Endodermal cell (in vitro differentiated cells): ENCODE results near the gene TUBG2. TPM values are rescaled to one million over a fixed set of nuclear protein-coding genes. Genes with fewer than 3 reads are reported as not detected.
A peak's percentile ranks its signal among the peaks of the same experiment; 100 is the strongest.

Experiments used
- DNase-seq: peaks from one replicate; pipeline ENCODE4 v3.0.0-alpha.2; 2017
- H3K27ac ChIP-seq: 2 replicates; pipeline ENCODE4 v1.5.1; 2013; ENCODE audit warnings: mild to moderate bottlenecking, low read depth, low read length, moderate library complexity
- H3K27me3 ChIP-seq: 2 replicates; pipeline ENCODE4 v1.6.1; 2013; ENCODE audit warnings: mild to moderate bottlenecking, low read length, moderate library complexity; ENCODE audit not compliant: insufficient read depth, control insufficient read depth, poor library complexity, severe bottlenecking
- H3K36me3 ChIP-seq: 2 replicates; pipeline ENCODE4 v1.7.0; 2013; ENCODE audit warnings: mild to moderate bottlenecking, low read length, moderate library complexity; ENCODE audit not compliant: control insufficient read depth, insufficient read depth
- H3K4me1 ChIP-seq: one replicate; pipeline ENCODE4 v1.7.0; 2013; ENCODE audit warnings: low read length; ENCODE audit not compliant: control insufficient read depth, insufficient read depth
- H3K4me3 ChIP-seq: 2 replicates; pipeline ENCODE4 v1.5.1; 2013; ENCODE audit warnings: mild to moderate bottlenecking, low read length, moderate library complexity
- H3K9ac ChIP-seq: 2 replicates; pipeline ENCODE4 v1.6.1; 2013; ENCODE audit warnings: mild to moderate bottlenecking, low read length, moderate library complexity; ENCODE audit not compliant: poor library complexity, severe bottlenecking; ENCODE audit errors: extremely low read depth
- H3K9me3 ChIP-seq: 2 replicates; pipeline ENCODE4 v1.6.1; 2013; ENCODE audit warnings: mild to moderate bottlenecking, low read length, moderate library complexity; ENCODE audit not compliant: control insufficient read depth
- H3K27ac Mint-ChIP-seq: 2 replicates; pipeline ENCODE4 v1.8.0; 2020; ENCODE audit warnings: mixed read lengths
- H3K27me3 Mint-ChIP-seq: 2 replicates; pipeline ENCODE4 v1.8.0; 2021; ENCODE audit warnings: mild to moderate bottlenecking, mixed read lengths; ENCODE audit not compliant: insufficient read depth
- H3K36me3 Mint-ChIP-seq: 2 replicates; pipeline ENCODE4 v1.8.0; 2020; ENCODE audit warnings: low read depth, mixed read lengths
- H3K4me1 Mint-ChIP-seq: 2 replicates; pipeline ENCODE4 v1.8.0; 2020; ENCODE audit warnings: mixed read lengths
- H3K4me3 Mint-ChIP-seq: 2 replicates; pipeline ENCODE4 v1.8.0; 2020; ENCODE audit warnings: mild to moderate bottlenecking, moderate library complexity, mixed read lengths
- H3K9me3 Mint-ChIP-seq: 2 replicates; pipeline ENCODE4 v1.8.0; 2020; ENCODE audit warnings: mild to moderate bottlenecking, mixed read lengths
- CTCF ChIP-seq: fragments of 200-600 bp; sonication (generic); conservative IDR thresholded peaks from 2 replicates; pipeline ENCODE4 v1.5.0; 2021; ENCODE audit warnings: antibody characterized with exemption, mild to moderate bottlenecking
- WGBS, 2 experiments: methylation state at CpG; one replicate each; pipeline versions ENCODE4 v1.1.5 to v1.1.7; 2013; ENCODE audit warnings: missing lambda C conversion rate in 2 of 2, mixed read lengths in 1 of 2; ENCODE audit not compliant: insufficient coverage in 1 of 2, insufficient read length in 1 of 2; 5-methylcytosine and 5-hydroxymethylcytosine counted together
- total RNA-seq, 2 donors: library from RNA; stranded (reverse); fragmentation: NEBNext Ultra II Directional in 1 of 2; extraction: Animal tissue kit (Norgen Biotek cat#: 25700) in 1 of 2; gene quantifications; 2 replicates in 1 of 2; 3 replicates in 1 of 2; pipeline ENCODE4 v1.2.1, GENCODE V29; 2021

Gene TUBG2
- total RNA-seq, 2 donors from 2014 or later = 32.4 to 38.0 TPM

GRCh38 chr17:42678951-42679491 is 19.9 kb downstream of the TUBG2 start:
- H3K4me1 Mint-ChIP-seq = peaks cover 34% of the 10 kb centered on the region
- Histone ChIP-seq H3K27me3 (peaks cover 39% of the 10 kb centered on the region), H3K9me3 (no peaks in the 10 kb centered on the region), H3K36me3 (no peaks in the 10 kb centered on the region), H3K4me1 (peaks cover 12% of the 10 kb centered on the region), H3K9ac (peak overlapping the region; percentile 56), H3K4me3 (peak overlapping the region; percentile 80), H3K27ac (peak overlapping the region; percentile 94)
- no peaks in the 10 kb centered on the region for H3K9me3 Mint-ChIP-seq
- H3K27ac Mint-ChIP-seq = peak overlapping the region; percentile 96
- TF ChIP-seq CTCF = no peak
- DNase-seq = peak; percentile 88
- no peaks in the 10 kb centered on the region for H3K36me3 Mint-ChIP-seq
- 18 to 30% methylated on average over 2 to 18 of the region's 18 CpGs for WGBS, 2 experiments
- H3K4me3 Mint-ChIP-seq = peak overlapping the region; percentile 75
- peaks cover 62% of the 10 kb centered on the region for H3K27me3 Mint-ChIP-seq

GRCh38 chr17:42679492-42680330 is 20.6 kb downstream of the TUBG2 start:
- WGBS, 2 experiments = 24 to 31% methylated on average over 36 to 78 of the region's 78 CpGs
- Mint-ChIP-seq H3K4me3 (peak overlapping the region; percentile 75), H3K4me1 (peaks cover 27% of the 10 kb centered on the region), H3K36me3 (peaks cover 3% of the 10 kb centered on the region), H3K9me3 (no peaks in the 10 kb centered on the region), H3K27ac (peak overlapping the region; percentile 88), H3K27me3 (peaks cover 62% of the 10 kb centered on the region)
- no peaks in the 10 kb centered on the region for H3K9me3 ChIP-seq
- peak; percentile 98 for TF ChIP-seq CTCF
- H3K27ac ChIP-seq = peak overlapping the region; percentile 92
- H3K4me3 ChIP-seq = no peak overlapping the region
- peaks cover 37% of the 10 kb centered on the region for H3K27me3 ChIP-seq
- peaks cover 10% of the 10 kb centered on the region for H3K4me1 ChIP-seq
- no peak overlapping the region for H3K9ac ChIP-seq
- H3K36me3 ChIP-seq = no peaks in the 10 kb centered on the region
- DNase-seq = peak; percentile 97

GRCh38 chr17:42680331-42680808 is 21.3 kb downstream of the TUBG2 start:
- Histone ChIP-seq H3K9ac (no peak overlapping the region), H3K27ac (peak overlapping the region; percentile 92), H3K36me3 (no peaks in the 10 kb centered on the region), H3K4me1 (peaks cover 5% of the 10 kb centered on the region), H3K4me3 (no peak overlapping the region), H3K9me3 (no peaks in the 10 kb centered on the region), H3K27me3 (peaks cover 30% of the 10 kb centered on the region)
- H3K36me3 Mint-ChIP-seq = peaks cover 5% of the 10 kb centered on the region
- no peak overlapping the region for H3K27ac Mint-ChIP-seq
- H3K4me3 Mint-ChIP-seq = peak overlapping the region; percentile 75
- WGBS, 2 experiments = 92 to 98% methylated on average over 12 to 20 of the region's 20 CpGs
- peaks cover 25% of the 10 kb centered on the region for H3K4me1 Mint-ChIP-seq
- no peak for TF ChIP-seq CTCF
- no peaks in the 10 kb centered on the region for H3K9me3 Mint-ChIP-seq
- peaks cover 62% of the 10 kb centered on the region for H3K27me3 Mint-ChIP-seq
- no peak for DNase-seq
